Mesothelial cell of epicardium (in vitro differentiated cells): ENCODE measurements around the gene DLGAP1. TPM values are rescaled to one million over a fixed set of nuclear protein-coding genes. Genes with fewer than 3 reads are reported as not detected.
A peak's percentile ranks its signal among the peaks of the same experiment; 100 is the strongest.

Experiments used
- DNase-seq, 2 experiments: peaks; one replicate each; pipeline ENCODE4 v3.0.0; 2021; ENCODE audit warnings: low spot score in 2 of 2; ENCODE audit not compliant: unreplicated experiment in 2 of 2
- H3K27ac Mint-ChIP-seq: 2 replicates; pipeline ENCODE4 v1.8.0; 2021; ENCODE audit warnings: mixed read lengths
- H3K27me3 Mint-ChIP-seq: 2 replicates; pipeline ENCODE4 v1.8.0; 2021; ENCODE audit warnings: low read depth, mixed read lengths
- H3K36me3 Mint-ChIP-seq: 2 replicates; pipeline ENCODE4 v1.8.0; 2021; ENCODE audit warnings: mixed read lengths
- H3K4me1 Mint-ChIP-seq: 2 replicates; pipeline ENCODE4 v1.8.0; 2021; ENCODE audit warnings: mixed read lengths
- H3K4me3 Mint-ChIP-seq: 2 replicates; pipeline ENCODE4 v1.8.0; 2021; ENCODE audit warnings: mild to moderate bottlenecking, moderate library complexity, mixed read lengths
- H3K9me3 Mint-ChIP-seq: 2 replicates; pipeline ENCODE4 v1.8.0; 2021; ENCODE audit warnings: mixed read lengths
- CTCF ChIP-seq: fragments of 200-600 bp; sonication (generic); IDR thresholded peaks from one replicate; pipeline ENCODE4 v1.5.0; 2021; ENCODE audit warnings: antibody characterized with exemption; ENCODE audit not compliant: unreplicated experiment
- total RNA-seq: library from RNA; stranded (reverse); gene quantifications from 3 replicates; pipeline ENCODE4 v1.2.1, GENCODE V29; 2021

Gene DLGAP1
- total RNA-seq, 1 donor from 2014 or later: 4.6 TPM

- H3K4me3 Mint-ChIP-seq: no peak overlapping the region
- DNase-seq: no peak
- peaks cover 38% of the 10 kb centered on the region for H3K4me1 Mint-ChIP-seq
- peaks cover 17% of the 10 kb centered on the region for H3K9me3 Mint-ChIP-seq
- TF ChIP-seq CTCF: no peak
- H3K27ac Mint-ChIP-seq: peak overlapping the region; percentile 1
- H3K27me3 Mint-ChIP-seq: no peaks in the 10 kb centered on the region
- H3K36me3 Mint-ChIP-seq: peaks cover 55% of the 10 kb centered on the region
These were observed 995.9 kb downstream of the DLGAP1 start for GRCh38 chr18:3458952-3459853.

GRCh38 chr18:3458378-3458777 lies 996.7 kb downstream of the DLGAP1 start:
- Mint-ChIP-seq H3K36me3 (peaks cover 55% of the 10 kb centered on the region), H3K4me3 (no peak overlapping the region), H3K27ac (peak overlapping the region; percentile 21), H3K4me1 (peaks cover 44% of the 10 kb centered on the region), H3K9me3 (peaks cover 17% of the 10 kb centered on the region), H3K27me3 (no peaks in the 10 kb centered on the region)
- no peak for DNase-seq
- TF ChIP-seq CTCF: no peak

GRCh38 chr18:3457261-3457724 lies 997.8 kb downstream of the DLGAP1 start:
- no peak for TF ChIP-seq CTCF
- Mint-ChIP-seq H3K27ac (peak overlapping the region; percentile 65), H3K36me3 (peaks cover 52% of the 10 kb centered on the region), H3K9me3 (peaks cover 17% of the 10 kb centered on the region), H3K4me3 (no peak overlapping the region), H3K27me3 (no peaks in the 10 kb centered on the region), H3K4me1 (peaks cover 53% of the 10 kb centered on the region)
- DNase-seq: no peak

- peaks cover 46% of the 10 kb centered on the region for H3K36me3 Mint-ChIP-seq
- H3K4me3 Mint-ChIP-seq: no peak overlapping the region
These were observed 998.4 kb downstream of the DLGAP1 start for GRCh38 chr18:3456686-3457069.

More at GRCh38 chr18:3456686-3457069, 998.4 kb downstream of the DLGAP1 start:
- peaks cover 12% of the 10 kb centered on the region for H3K9me3 Mint-ChIP-seq
- no peak for TF ChIP-seq CTCF
- H3K27ac Mint-ChIP-seq: peak overlapping the region; percentile 65
- H3K4me1 Mint-ChIP-seq: peaks cover 53% of the 10 kb centered on the region
- H3K27me3 Mint-ChIP-seq: no peaks in the 10 kb centered on the region
- no peak for DNase-seq
